ENCODE results near the gene ZNF234.
"Not testable (repeated sequence)": the region's sequence is repeated elsewhere in the genome, so short reads cannot be mapped to it uniquely, and the experiment has no call there.

Gene ZNF234

DNA sequence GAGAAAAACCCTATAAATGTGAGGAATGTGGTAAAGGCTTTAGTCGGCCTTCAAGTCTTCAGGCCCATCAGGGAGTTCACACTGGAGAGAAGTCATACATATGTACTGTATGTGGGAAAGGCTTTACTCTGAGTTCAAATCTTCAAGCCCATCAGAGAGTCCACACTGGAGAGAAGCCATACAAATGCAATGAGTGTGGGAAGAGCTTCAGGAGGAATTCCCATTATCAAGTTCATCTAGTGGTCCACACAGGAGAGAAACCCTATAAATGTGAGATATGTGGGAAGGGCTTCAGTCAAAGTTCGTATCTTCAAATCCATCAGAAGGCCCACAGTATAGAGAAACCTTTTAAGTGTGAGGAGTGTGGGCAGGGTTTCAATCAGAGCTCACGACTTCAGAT, 35.2 kb downstream of the ZNF234 start:
- no peak for DNase-seq (ENCODE audit: insufficient read length, low spot score)

DNA sequence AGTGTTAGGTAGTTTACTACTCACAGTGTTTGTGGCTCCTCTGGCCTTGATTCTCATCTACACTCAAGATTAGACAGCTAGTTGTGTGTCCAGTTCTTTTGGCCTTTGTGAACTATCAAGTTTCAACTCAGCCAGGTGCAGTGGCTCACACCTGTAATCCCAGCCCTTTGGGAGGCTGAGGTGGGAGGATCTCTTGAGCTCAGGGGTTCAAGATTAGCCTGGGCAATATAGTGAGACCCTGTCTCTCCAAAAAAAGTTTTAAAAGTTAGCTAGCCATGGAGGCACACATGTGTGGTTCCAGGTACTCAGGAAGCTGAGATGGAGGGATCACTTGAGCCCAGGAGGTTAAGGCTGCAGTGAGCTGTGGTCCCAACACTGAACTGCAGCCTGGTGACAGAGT, 39.6 kb downstream of the ZNF234 start:
- FAIRE-seq (no peak), DNase-seq (ENCODE audit: insufficient read length, low spot score) (no peak)

More for the DNA sequence above, 35.2 kb downstream of the ZNF234 start:
- no peak for FAIRE-seq

DNA sequence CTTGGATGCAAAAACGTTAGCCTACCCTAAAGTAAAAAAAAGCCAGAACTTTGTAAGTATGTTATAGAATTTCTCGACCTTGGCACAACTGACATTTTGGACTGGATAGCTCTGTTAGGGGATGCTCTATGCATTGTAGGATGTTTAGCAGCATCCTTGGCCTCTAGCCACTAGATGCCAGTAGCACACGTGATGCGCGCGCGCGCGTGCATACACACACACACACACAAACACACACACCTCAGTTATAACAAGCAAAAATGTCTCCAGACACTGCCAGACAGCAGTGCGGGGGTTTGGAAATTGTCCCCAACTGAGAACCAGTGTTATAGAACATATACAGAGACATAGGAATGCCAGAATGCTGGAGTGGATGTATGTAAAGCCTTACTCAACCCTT, 40.8 kb downstream of the ZNF234 start:
- no peak for FAIRE-seq
- no peak for DNase-seq (ENCODE audit: insufficient read length, low spot score)

DNA sequence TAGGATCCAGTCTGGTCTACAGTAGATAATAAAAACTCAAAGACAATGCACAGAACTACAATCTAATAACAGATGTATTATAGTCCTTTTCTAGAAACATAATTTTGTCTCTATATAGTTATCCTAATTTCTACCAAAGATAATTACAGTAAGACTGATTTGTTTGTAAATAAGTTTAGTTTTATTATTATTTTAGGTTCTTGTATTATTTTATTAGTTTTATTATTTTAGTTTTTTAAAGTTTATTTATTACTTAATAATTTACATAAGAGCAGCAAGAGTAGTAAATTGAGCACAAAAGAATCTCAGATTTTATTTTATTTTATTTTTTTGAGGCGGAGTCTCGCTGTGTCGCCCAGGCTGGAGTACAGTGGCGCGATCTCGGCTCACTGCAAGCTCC, 48.7 kb downstream of the ZNF234 start:
- no peak for FAIRE-seq

DNA sequence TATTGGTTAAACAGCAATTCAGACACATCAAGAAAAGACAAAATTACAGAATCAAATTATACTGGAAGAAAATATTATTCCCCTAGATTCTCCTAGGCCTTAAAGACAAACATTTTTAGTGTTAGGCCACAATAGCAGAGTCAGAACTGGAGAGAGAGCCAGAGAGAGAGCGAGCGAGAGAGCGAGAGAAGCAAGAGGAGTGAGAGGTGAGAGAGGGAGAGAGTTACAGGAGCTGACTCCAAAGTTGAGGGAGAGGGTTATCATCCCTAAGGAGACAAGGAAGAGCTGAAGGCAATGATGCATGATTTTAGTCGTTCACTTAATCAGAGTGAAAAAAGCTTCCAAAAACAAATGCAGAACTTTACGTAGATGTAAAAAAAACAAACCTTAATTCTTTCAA, 50.8 kb downstream of the ZNF234 start:
- no peak for FAIRE-seq
- no peak for DNase-seq (ENCODE audit: insufficient read length, low spot score)

More for the DNA sequence above, 48.7 kb downstream of the ZNF234 start:
- no peak for DNase-seq (ENCODE audit: insufficient read length, low spot score)

DNA sequence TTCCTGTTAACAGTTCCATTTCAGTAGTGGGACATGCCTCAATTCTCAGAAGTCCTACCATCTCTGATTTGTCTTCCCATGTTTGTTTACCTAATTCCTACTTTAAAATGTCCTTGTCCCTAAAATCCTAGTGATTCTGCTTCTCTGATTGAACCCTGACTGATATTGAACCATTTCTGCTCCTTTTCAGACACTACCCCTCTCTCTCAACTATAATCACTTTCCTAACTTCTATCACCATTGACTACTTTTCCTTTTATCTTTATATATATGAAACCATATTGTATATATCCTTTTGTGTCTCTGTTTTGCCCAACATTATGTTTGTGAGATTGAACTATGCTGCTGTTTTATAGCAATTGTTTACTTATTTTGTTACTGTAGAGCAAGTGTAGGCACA, 55.4 kb downstream of the ZNF234 start:
- FAIRE-seq (no peak), DNase-seq (ENCODE audit: insufficient read length, low spot score) (no peak)

DNA sequence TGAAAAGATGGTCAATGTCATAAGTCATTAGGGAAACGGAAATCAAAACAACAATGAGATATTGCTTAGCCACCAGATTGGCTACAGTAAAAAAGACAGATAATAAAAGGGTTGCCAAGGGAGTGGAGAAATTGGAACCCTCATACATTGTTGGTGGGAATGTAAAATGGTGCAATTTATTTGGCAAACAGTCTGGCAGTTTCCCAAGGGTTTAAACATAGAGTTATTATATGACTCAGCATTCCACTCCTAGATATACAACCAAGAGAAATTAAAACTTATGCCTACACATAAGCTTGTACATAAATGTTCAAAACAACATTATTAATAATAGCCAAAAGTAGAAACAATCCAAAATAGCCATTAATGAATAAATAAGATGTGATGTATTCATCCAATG, 61.1 kb downstream of the ZNF234 start:
- FAIRE-seq, result no peak
- no peak for DNase-seq (ENCODE audit: insufficient read length, low spot score)

DNA sequence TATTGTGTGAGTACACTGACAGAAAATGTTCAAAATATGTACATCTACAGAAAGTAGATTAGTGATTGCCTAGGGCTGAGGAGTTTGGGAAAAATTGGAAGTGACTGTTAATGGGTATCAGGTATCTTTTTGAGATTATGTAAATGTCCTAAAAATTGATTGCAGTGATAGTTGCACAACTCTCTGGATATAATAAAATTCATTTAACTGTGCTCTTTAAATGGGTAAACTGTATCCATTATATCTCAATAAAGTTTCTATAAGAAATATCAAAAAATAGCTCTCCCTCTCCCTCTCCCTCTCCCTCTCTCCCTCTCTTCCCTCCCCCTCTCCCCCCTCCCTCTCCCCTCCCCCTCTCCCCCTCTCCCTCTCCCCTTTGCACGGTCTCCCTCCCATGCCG, 61.6 kb downstream of the ZNF234 start:
- no peak for FAIRE-seq

DNA sequence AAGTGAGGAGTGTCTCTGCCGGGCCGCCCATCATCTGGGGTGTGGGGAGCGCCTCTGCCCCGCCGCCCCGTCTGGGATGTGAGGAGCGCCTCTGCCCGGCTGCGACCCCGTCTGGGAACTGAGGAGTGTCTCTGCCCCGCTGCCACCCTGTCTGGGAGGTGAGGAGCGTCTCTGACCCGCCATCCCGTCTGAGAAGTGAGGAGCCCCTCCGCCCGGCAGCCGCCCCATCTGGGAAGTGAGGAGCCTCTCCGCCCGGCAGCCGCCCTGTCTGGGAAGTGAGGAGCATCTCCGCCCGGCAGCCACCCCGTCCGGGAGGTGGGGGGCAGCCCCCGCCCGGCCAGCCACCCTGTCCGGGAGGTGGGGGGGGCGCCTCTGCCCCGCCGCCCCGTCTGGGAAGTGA, 62.5 kb downstream of the ZNF234 start:
- FAIRE-seq; DNase-seq (ENCODE audit: insufficient read length, low spot score): not testable (repeated sequence)

More for the DNA sequence above, 61.6 kb downstream of the ZNF234 start:
- no peak for DNase-seq (ENCODE audit: insufficient read length, low spot score)

DNA sequence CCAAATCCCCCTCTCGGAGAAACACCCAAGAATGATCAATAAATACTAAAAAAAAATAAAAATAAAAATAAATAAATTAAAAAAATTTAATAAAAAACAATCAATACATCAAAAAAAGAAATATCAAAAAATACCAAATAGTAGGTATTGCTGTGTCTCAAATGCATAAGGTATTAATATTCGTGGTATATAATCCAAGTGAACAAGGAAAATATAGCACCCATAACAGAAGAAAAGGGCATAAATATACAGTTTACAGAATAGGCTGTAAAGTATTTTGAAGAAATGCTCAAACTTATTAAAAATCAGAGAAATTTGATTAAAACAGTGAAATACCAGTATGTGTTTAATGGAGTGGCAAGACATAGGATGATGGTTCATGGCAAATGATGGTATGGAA, 63.4 kb downstream of the ZNF234 start:
- FAIRE-seq (no peak), DNase-seq (ENCODE audit: insufficient read length, low spot score) (no peak)

DNA sequence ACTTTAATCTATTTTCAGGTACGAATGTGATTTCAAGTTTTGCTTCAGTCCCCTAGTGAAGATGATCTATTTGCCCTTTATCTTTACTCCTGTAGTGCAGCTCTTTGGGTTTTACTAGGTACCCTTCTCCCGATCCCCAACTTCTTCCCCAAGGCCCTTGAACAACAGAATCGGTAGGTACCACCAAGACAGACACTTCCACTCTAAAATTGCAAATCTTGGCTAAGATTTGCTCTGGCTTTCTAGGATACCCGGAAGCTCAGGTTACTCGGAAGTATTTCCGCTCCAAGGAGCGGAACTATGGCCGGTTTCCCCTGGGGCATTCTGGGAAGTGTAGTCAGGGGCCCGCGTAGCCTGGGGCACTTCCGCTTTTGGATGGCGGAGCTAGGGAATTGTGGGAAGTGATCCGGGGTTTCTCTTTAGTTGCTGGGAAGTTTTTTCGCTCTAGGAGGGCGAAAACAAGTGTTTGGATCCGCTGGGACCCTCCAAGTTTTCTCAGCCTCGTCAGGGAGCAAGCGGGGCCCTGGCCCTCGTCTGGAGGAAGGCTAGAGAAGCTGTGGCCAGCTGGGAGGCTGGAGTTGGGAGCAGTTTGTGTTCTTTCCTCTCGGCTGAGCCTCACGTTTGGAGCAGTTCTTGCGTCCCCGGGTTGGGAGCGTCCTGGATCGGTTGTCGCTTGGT, 65.9 kb downstream of the ZNF234 start:
- DNase-seq (ENCODE audit: insufficient read length, low spot score) (peak; percentile 87), FAIRE-seq (peak; percentile 38)
